ENCODE data around the gene CLDN22. TPM values are rescaled to one million over a fixed set of nuclear protein-coding genes. Genes with fewer than 3 reads are reported as not detected.

CLDN22 gene
- total and polyA plus RNA-seq, 10 of the 15 experiments (the other 5 are each of a cell fraction or from before 2014, with no cell fraction given): not detected

DNA sequence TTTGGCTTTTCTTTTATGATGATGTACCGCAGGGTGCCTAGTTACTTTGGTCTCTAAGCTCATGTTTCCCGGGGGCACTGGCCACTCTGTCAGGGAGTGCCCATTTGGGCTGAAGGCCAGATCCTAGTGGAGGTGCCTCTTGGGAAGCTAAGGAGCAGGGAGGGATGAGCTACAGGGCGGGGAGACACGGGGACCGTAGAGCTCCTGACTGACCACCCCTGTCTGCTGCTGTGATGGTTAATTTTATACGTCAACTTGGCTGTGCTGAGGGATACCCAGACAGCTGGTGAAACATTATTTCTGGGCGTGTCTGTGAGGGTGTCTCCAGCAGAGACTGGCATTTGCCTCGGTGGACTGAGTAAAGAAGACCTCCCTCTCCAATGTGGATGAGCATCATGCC, 27.1 kb upstream of the CLDN22 start:
- FAIRE-seq (no peak), DNase-seq (ENCODE audit: low read depth, low spot score) (no peak), ATAC-seq (no peak)
- Histone ChIP-seq H3K79me2 (ENCODE audit: control insufficient read depth, insufficient read depth, low read length) (no peaks in the 10 kb centered on the region), H3K4me3 (no peak overlapping the region), H3K4me2 (ENCODE audit: control insufficient read depth, insufficient read depth) (no peak overlapping the region), H2AFZ (ENCODE audit: control insufficient read depth, low read depth, low read length) (no peak overlapping the region), H3K27me3 (replicated peaks in 1 of 2; ENCODE audit: control insufficient read depth in 2 of 2, insufficient read depth in 2 of 2, low read length in 1 of 2) (no peaks in the 10 kb centered on the region; a peak in 1 of 4 replicates), H4K20me1 (ENCODE audit: control insufficient read depth, insufficient read depth) (no peaks in the 10 kb centered on the region), H3K9me3 (replicated peaks; ENCODE audit: control insufficient read depth, insufficient read depth, low read length) (no peaks in the 10 kb centered on the region), H3K36me3 (ENCODE audit: control insufficient read depth in 2 of 2, insufficient read depth in 2 of 2, low read length in 1 of 2) (no peaks in the 10 kb centered on the region), H3K27ac (ENCODE audit: control insufficient read depth, insufficient read depth) (no peak overlapping the region), H3K4me1 (ENCODE audit: control insufficient read depth, insufficient read depth, low read length) (no peaks in the 10 kb centered on the region), H3K9ac (ENCODE audit: control insufficient read depth, insufficient read depth, low read length) (no peak overlapping the region)
- CTCF ChIA-PET: no interaction called here
- in situ Hi-C loops (cut with MboI) (no loop called here), intact Hi-C loops (cut with micrococcal nuclease; ENCODE audit: unreplicated experiment) (no loop called here)
- no peak for TF ChIP-seq NR2C2 (IDR thresholded peaks at IDR 0.05; ENCODE audit: borderline replicate concordance, control insufficient read depth, insufficient read length, low read depth)
- TF ChIP-seq POLR2AphosphoS5 (IDR thresholded peaks at IDR 0.05; ENCODE audit: low read length): no peak
- no peak for TF ChIP-seq CREM (IDR thresholded peaks at IDR 0.05; ENCODE audit: low read depth)
- no peak for TF ChIP-seq SRF (IDR thresholded peaks at IDR 0.05; ENCODE audit: low read depth in 2 of 2, low read length in 2 of 2)
- TF ChIP-seq, protein P1, sequence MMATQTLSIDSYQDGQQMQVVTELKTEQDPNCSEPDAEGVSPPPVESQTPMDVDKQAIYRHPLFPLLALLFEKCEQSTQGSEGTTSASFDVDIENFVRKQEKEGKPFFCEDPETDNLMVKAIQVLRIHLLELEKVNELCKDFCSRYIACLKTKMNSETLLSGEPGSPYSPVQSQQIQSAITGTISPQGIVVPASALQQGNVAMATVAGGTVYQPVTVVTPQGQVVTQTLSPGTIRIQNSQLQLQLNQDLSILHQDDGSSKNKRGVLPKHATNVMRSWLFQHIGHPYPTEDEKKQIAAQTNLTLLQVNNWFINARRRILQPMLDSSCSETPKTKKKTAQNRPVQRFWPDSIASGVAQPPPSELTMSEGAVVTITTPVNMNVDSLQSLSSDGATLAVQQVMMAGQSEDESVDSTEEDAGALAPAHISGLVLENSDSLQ (IDR thresholded peaks at IDR 0.05): no peak
- TF ChIP-seq, protein P2, sequence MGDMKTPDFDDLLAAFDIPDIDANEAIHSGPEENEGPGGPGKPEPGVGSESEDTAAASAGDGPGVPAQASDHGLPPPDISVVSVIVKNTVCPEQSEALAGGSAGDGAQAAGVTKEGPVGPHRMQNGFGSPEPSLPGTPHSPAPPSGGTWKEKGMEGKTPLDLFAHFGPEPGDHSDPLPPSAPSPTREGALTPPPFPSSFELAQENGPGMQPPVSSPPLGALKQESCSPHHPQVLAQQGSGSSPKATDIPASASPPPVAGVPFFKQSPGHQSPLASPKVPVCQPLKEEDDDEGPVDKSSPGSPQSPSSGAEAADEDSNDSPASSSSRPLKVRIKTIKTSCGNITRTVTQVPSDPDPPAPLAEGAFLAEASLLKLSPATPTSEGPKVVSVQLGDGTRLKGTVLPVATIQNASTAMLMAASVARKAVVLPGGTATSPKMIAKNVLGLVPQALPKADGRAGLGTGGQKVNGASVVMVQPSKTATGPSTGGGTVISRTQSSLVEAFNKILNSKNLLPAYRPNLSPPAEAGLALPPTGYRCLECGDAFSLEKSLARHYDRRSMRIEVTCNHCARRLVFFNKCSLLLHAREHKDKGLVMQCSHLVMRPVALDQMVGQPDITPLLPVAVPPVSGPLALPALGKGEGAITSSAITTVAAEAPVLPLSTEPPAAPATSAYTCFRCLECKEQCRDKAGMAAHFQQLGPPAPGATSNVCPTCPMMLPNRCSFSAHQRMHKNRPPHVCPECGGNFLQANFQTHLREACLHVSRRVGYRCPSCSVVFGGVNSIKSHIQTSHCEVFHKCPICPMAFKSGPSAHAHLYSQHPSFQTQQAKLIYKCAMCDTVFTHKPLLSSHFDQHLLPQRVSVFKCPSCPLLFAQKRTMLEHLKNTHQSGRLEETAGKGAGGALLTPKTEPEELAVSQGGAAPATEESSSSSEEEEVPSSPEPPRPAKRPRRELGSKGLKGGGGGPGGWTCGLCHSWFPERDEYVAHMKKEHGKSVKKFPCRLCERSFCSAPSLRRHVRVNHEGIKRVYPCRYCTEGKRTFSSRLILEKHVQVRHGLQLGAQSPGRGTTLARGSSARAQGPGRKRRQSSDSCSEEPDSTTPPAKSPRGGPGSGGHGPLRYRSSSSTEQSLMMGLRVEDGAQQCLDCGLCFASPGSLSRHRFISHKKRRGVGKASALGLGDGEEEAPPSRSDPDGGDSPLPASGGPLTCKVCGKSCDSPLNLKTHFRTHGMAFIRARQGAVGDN (IDR thresholded peaks at IDR 0.05): no peak
- TF ChIP-seq CREB1 (IDR thresholded peaks at IDR 0.05; ENCODE audit: low read depth): no peak
- no peak for TF ChIP-seq ZNF274 (IDR thresholded peaks at IDR 0.05; ENCODE audit: insufficient read depth, insufficient read length)
- no peak for TF ChIP-seq MYB (IDR thresholded peaks at IDR 0.05; ENCODE audit: borderline replicate concordance, low read depth, low read length)
- TF ChIP-seq YBX1 (IDR thresholded peaks at IDR 0.05): no peak
- TF ChIP-seq RBBP5 (conservative IDR thresholded peaks at IDR 0.05): no peak
- TF ChIP-seq HDGF (IDR thresholded peaks at IDR 0.05): no peak
- TF ChIP-seq ZBTB11 (CRISPR knock-in tag; IDR thresholded peaks at IDR 0.05): no peak
- no peak for TF ChIP-seq RELA (IDR thresholded peaks at IDR 0.05; ENCODE audit: borderline replicate concordance, partially characterized antibody)
- no peak for TF ChIP-seq TCF7 (IDR thresholded peaks at IDR 0.05; ENCODE audit: borderline replicate concordance)
- 32% methylated on average over 8 of the region's 8 CpGs for WGBS (ENCODE audit: insufficient coverage, insufficient replicate concordance, low lambda C conversion rate, missing lambda C conversion rate)
- SMC1A ChIA-PET (ENCODE audit: uncharacterized antibody, unreplicated experiment): no interaction called here
- BruUV-seq (replicated peaks): no TSS peak
- RAD21 ChIA-PET (ENCODE audit: unreplicated experiment): no interaction called here
- POLR2A ChIA-PET: interaction anchor here (0.7 kb wide), 1 partner anchor 1074 kb away, joined by 4 read pairs; no protein-coding TSS in a partner anchor

All from GM12878 (cell line).